ENCODE data around the gene RCOR1.

RCOR1 gene

DNA sequence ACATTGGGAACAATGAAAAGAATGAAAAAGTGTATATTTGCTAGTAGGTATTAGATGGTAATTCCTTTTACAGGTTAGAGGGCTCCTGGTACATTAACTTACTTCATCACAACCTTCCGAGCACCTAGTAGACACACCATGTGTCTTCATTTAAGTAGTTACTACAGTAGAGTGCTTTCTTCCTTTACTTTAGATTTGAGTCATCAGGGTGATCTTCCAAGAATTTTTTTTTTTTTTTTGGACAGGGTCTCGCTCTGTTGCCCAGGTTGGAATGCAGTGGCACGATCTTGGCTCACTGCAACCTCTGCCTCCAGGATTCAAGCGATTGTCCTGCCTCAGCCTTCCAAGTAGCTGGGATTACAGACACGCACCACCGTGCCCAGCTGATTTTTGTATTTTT, 105.1 kb downstream of the RCOR1 start:
- ATAC-seq (replicated peaks) (no peak), DNase-seq (no peak)
- Mint-ChIP-seq H3K36me3 (peaks cover 9 to 18% of the 10 kb centered on the region in 2 donors), H3K9me3 (no peaks in the 10 kb centered on the region), H3K4me1 (peaks cover 19 to 20% of the 10 kb centered on the region in 2 donors), H3K4me3 (no peak overlapping the region), H3K27me3 (no peaks in the 10 kb centered on the region), H3K27ac (no peak overlapping the region)

DNA sequence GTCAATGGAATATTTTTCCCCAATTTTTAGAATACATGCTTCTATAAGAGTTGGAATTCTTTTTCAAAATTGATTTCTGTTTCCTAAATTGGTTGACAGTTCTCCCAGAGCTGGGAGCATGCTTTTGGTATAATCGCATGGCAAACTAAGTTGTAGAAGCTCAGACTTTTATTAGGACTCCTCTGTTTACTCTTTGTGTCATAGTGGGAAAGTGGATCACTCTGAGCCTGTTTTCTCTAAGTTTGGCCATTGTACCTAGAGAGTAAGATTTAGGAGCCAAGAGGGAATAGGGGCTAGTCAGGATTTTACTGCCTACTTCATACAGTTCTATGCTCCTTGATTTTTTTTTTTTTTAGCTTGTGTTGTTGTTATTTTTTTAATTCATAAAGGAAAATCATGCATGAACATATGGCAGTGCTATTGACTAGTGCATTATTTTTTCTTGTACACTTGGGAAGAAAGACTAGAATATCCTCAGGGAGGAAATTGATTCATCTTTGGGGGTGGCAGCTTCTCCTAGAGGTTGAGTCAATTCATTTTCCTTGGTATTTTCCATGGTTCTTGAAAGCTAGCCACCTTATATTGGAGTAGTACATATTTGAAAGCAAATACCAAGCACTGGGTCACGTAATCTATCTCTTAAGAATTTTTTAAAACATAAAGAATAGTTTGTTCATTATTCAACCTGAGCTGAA, 107.1 kb downstream of the RCOR1 start:
- DNase-seq, result no peak
- Mint-ChIP-seq H3K27me3 (no peaks in the 10 kb centered on the region), H3K27ac (no peak overlapping the region), H3K9me3 (peaks cover 5% of the 10 kb centered on the region in 2 donors), H3K4me3 (no peak overlapping the region), H3K36me3 (peaks cover 21 to 32% of the 10 kb centered on the region in 2 donors), H3K4me1 (peaks cover 16 to 19% of the 10 kb centered on the region in 2 donors)
- ATAC-seq (replicated peaks), result no peak

DNA sequence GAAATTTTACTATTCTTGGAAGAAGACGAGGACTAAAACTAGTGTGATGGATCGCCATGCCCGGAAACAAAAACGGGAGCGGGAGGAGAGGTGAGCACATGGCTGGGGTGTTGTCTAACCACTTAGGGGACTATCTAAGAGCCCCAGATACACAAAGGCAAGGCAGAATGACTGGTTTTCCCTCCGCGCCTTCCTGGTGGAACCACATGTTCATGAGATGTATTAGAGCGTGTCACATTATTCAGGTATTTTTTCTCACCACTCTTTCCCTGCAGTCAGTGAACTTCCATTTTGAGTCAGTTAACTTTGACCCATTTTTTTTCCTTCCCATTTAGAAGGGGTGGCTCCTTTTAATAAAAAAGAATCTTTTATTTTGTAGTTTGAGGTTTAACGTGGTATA, 116.0 kb downstream of the RCOR1 start:
- peak; percentile 86 to 99 for ATAC-seq (replicated peaks)
- Mint-ChIP-seq H3K36me3 (peaks cover 24 to 39% of the 10 kb centered on the region in 2 donors), H3K27me3 (no peaks in the 10 kb centered on the region), H3K4me1 (peaks cover 3 to 8% of the 10 kb centered on the region in 2 donors), H3K27ac (peak overlapping the region; percentile 82), H3K4me3 (peak overlapping the region in 1 of 2 donors; percentile 8), H3K9me3 (no peaks in the 10 kb centered on the region)
- DNase-seq, result peak; percentile 32

- Mint-ChIP-seq H3K9me3 (no peaks in the 10 kb centered on the region), H3K4me1 (peaks cover 3 to 8% of the 10 kb centered on the region in 2 donors), H3K36me3 (peaks cover 27 to 35% of the 10 kb centered on the region in 2 donors), H3K27ac (no peak overlapping the region), H3K27me3 (no peaks in the 10 kb centered on the region), H3K4me3 (no peak overlapping the region)
- ATAC-seq (replicated peaks) (no peak), DNase-seq (no peak)
Measured at GRCh38 chr14:102711207-102711606, 118.8 kb downstream of the RCOR1 start.

GRCh38 chr14:102711946-102712345, 119.5 kb downstream of the RCOR1 start:
- Mint-ChIP-seq H3K27me3 (no peaks in the 10 kb centered on the region), H3K36me3 (peaks cover 29 to 37% of the 10 kb centered on the region in 2 donors), H3K9me3 (no peaks in the 10 kb centered on the region), H3K4me1 (peaks cover 3 to 8% of the 10 kb centered on the region in 2 donors), H3K27ac (no peak overlapping the region), H3K4me3 (no peak overlapping the region)
- DNase-seq (no peak), ATAC-seq (replicated peaks) (no peak)

- no peak for DNase-seq
- Mint-ChIP-seq H3K36me3 (peaks cover 45 to 59% of the 10 kb centered on the region in 2 donors), H3K4me3 (no peak overlapping the region), H3K27ac (no peak overlapping the region), H3K9me3 (no peaks in the 10 kb centered on the region), H3K27me3 (no peaks in the 10 kb centered on the region), H3K4me1 (peaks cover 4 to 6% of the 10 kb centered on the region in 2 donors)
- no peak for ATAC-seq (replicated peaks)
Measured at GRCh38 chr14:102717276-102717675, 124.8 kb downstream of the RCOR1 start.

GRCh38 chr14:102722646-102723045, 130.2 kb downstream of the RCOR1 start:
- Mint-ChIP-seq H3K4me1 (peaks cover 0 to 1% of the 10 kb centered on the region in 2 donors), H3K27me3 (no peaks in the 10 kb centered on the region), H3K4me3 (no peak overlapping the region), H3K27ac (peak overlapping the region; percentile 71), H3K9me3 (no peaks in the 10 kb centered on the region), H3K36me3 (peaks cover 59 to 77% of the 10 kb centered on the region in 2 donors)
- ATAC-seq (replicated peaks) (no peak), DNase-seq (no peak)

- no peaks in the 10 kb centered on the region for H3K9me3 Mint-ChIP-seq
- no peaks in the 10 kb centered on the region for H3K4me1 Mint-ChIP-seq
- peaks cover 59 to 75% of the 10 kb centered on the region in 2 donors for H3K36me3 Mint-ChIP-seq
- no peak for DNase-seq
- H3K27me3 Mint-ChIP-seq, result no peaks in the 10 kb centered on the region
- ATAC-seq (replicated peaks), result no peak
- H3K27ac Mint-ChIP-seq, result no peak overlapping the region
- H3K4me3 Mint-ChIP-seq, result no peak overlapping the region
Measured at GRCh38 chr14:102723650-102724049, 131.2 kb downstream of the RCOR1 start.

GRCh38 chr14:102726191-102726949, 133.9 kb downstream of the RCOR1 start:
- Mint-ChIP-seq H3K9me3 (no peaks in the 10 kb centered on the region), H3K4me3 (no peak overlapping the region), H3K4me1 (peaks cover 0 to 7% of the 10 kb centered on the region in 2 donors), H3K36me3 (peaks cover 62 to 73% of the 10 kb centered on the region in 2 donors), H3K27ac (no peak overlapping the region), H3K27me3 (no peaks in the 10 kb centered on the region)
- ATAC-seq (replicated peaks), result no peak
- DNase-seq, result no peak

- H3K36me3 Mint-ChIP-seq, result peaks cover 60 to 65% of the 10 kb centered on the region in 2 donors
- no peak for ATAC-seq (replicated peaks)
- no peaks in the 10 kb centered on the region for H3K9me3 Mint-ChIP-seq
- DNase-seq, result no peak
- H3K4me3 Mint-ChIP-seq, result no peak overlapping the region
- H3K27me3 Mint-ChIP-seq, result no peaks in the 10 kb centered on the region
- H3K4me1 Mint-ChIP-seq, result peaks cover 0 to 8% of the 10 kb centered on the region in 2 donors
- no peak overlapping the region for H3K27ac Mint-ChIP-seq
Measured at GRCh38 chr14:102727336-102728095, 135.1 kb downstream of the RCOR1 start.

DNA sequence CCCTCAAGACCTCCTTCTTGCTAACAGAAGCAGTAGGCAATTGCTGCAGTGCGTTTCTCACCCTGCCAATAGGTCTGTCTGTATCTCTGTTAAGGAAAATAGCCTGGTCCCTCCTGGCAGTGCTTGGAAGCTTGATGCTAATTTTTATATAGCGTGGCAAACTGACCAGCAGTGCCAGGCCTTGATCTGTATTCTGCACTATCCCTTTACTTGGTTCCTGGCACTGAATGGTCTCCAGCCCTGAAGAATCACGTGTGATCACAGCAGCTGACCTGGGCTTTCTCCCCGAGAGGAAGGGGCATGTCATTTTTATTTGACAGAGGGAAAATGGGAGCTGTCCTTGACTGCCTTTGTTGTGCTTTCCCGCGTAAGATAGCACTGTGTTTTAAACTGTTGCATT, 136.1 kb downstream of the RCOR1 start:
- Mint-ChIP-seq H3K36me3 (peaks cover 60 to 67% of the 10 kb centered on the region in 2 donors), H3K4me1 (peaks cover 2 to 8% of the 10 kb centered on the region in 2 donors), H3K27ac (no peak overlapping the region), H3K4me3 (no peak overlapping the region), H3K27me3 (no peaks in the 10 kb centered on the region), H3K9me3 (no peaks in the 10 kb centered on the region)
- ATAC-seq (replicated peaks) (no peak), DNase-seq (no peak)

DNA sequence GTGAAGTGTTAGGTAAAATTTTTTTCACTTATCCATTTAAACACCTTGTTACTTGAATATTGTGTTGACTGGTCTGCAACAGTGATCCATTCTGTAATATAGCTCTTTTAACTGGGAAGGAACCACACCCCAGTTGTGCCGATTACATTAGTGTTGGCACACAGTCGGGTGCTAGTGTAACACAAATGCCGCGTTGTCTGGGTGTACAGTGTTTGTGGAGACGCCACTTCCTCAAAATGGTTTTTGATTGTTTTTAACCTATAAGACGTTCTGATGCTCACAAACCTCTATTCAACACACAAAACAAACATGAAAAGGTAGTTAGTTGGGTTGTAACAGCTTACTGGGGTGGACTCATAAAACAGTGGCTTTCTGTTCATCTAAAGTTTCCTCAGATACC, 136.8 kb downstream of the RCOR1 start:
- DNase-seq (no peak), ATAC-seq (replicated peaks) (no peak)
- Mint-ChIP-seq H3K4me1 (peaks cover 2 to 8% of the 10 kb centered on the region in 2 donors), H3K27ac (no peak overlapping the region), H3K36me3 (peaks cover 53 to 66% of the 10 kb centered on the region in 2 donors), H3K27me3 (no peaks in the 10 kb centered on the region), H3K9me3 (no peaks in the 10 kb centered on the region), H3K4me3 (no peak overlapping the region)

DNA sequence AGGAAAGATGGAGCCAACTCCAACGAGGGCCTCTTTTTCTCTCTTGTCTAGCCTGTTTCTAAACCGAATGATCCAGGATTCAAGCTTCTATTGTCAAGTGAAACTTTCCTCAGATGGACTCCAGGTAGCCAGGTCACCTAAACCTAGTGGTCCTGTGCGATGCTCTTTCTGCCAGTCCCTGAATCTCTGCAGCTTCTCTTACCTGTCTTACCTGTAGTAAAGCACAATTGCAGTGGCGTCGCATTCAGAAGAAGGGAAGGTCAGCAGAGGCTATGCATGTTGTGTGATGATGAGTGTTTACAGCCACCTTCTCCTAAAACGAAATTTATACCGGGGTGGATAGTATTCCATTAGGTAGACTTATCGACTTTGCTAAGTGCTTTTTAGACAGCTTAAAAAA, 137.4 kb downstream of the RCOR1 start:
- DNase-seq (no peak), ATAC-seq (replicated peaks) (no peak)
- H3K27me3 Mint-ChIP-seq, result no peaks in the 10 kb centered on the region
- H3K27ac Mint-ChIP-seq, result no peak overlapping the region
- H3K9me3 Mint-ChIP-seq, result no peaks in the 10 kb centered on the region
- H3K4me3 Mint-ChIP-seq, result no peak overlapping the region
- peaks cover 2 to 8% of the 10 kb centered on the region in 2 donors for H3K4me1 Mint-ChIP-seq
- peaks cover 50 to 65% of the 10 kb centered on the region in 2 donors for H3K36me3 Mint-ChIP-seq

- Mint-ChIP-seq H3K27ac (peak overlapping the region; percentile 67), H3K4me1 (peaks cover 5 to 8% of the 10 kb centered on the region in 2 donors), H3K36me3 (peaks cover 41 to 59% of the 10 kb centered on the region in 2 donors), H3K4me3 (no peak overlapping the region), H3K27me3 (no peaks in the 10 kb centered on the region), H3K9me3 (no peaks in the 10 kb centered on the region)
- no peak for DNase-seq
- ATAC-seq (replicated peaks), result no peak
Measured at GRCh38 chr14:102731101-102731870, 138.8 kb downstream of the RCOR1 start.

Data from stimulated activated naive B cell treated with anti-CD40 and anti-IgM and Interleukin-4, amounts not matched to agents 10 μg/mL and 1 μg/mL and 100 μg/mL, for 72 hours (primary cell).